Loucy (cell line): ENCODE data around the gene REC8.
A peak's percentile ranks its signal among the peaks of the same experiment; 100 is the strongest.

Source experiments
- H2AFZ ChIP-seq: fragments of 200-600 bp; sonication (generic); 2 replicates; pipeline ENCODE4 v1.6.0; 2016; ENCODE audit warnings: antibody characterized with exemption, mild to moderate bottlenecking, low read length, moderate library complexity
- H3F3A ChIP-seq: fragments of 200-600 bp; 2 replicates; pipeline ENCODE4 v1.6.0; 2016; ENCODE audit warnings: antibody characterized with exemption, low read depth, mild to moderate bottlenecking
- H3K27me3 ChIP-seq: fragments of 200-600 bp; sonication (generic); 2 replicates; pipeline ENCODE4 v1.6.1; 2014; ENCODE audit warnings: low read length, mild to moderate bottlenecking; ENCODE audit not compliant: insufficient read depth, poor library complexity, severe bottlenecking
- H3K36me3 ChIP-seq: fragments of 200-600 bp; sonication (generic); 2 replicates; pipeline ENCODE4 v1.6.1; 2016; ENCODE audit warnings: low read length; ENCODE audit not compliant: insufficient read depth
- H3K4me1 ChIP-seq: fragments of 200-600 bp; sonication (generic); 2 replicates; pipeline ENCODE4 v1.5.1; 2014; ENCODE audit warnings: low read length, mild to moderate bottlenecking; ENCODE audit not compliant: insufficient read depth, poor library complexity, severe bottlenecking
- H3K4me2 ChIP-seq: fragments of 200-600 bp; sonication (generic); 2 replicates; pipeline ENCODE4 v1.6.0; 2014; ENCODE audit warnings: antibody characterized with exemption, low read length, low read depth, mild to moderate bottlenecking; ENCODE audit not compliant: poor library complexity, severe bottlenecking
- H3K4me3 ChIP-seq: fragments of 200-600 bp; sonication (generic); 2 replicates; pipeline ENCODE4 v1.5.1; 2014; ENCODE audit warnings: low read length, mild to moderate bottlenecking, mixed read lengths; ENCODE audit not compliant: poor library complexity, severe bottlenecking
- H3K79me2 ChIP-seq: fragments of 200-600 bp; sonication (generic); 2 replicates; pipeline ENCODE4 v1.6.1; 2014; ENCODE audit warnings: low read length; ENCODE audit not compliant: insufficient read depth
- H3K9ac ChIP-seq: fragments of 200-600 bp; sonication (generic); 2 replicates; pipeline ENCODE4 v1.6.0; 2014; ENCODE audit warnings: mild to moderate bottlenecking, low read depth, low read length, moderate library complexity; ENCODE audit not compliant: poor library complexity, severe bottlenecking
- H3K9me2 ChIP-seq: fragments of 200-600 bp; sonication (generic); replicated peaks from 2 replicates; pipeline ENCODE4 v1.6.1; 2016; ENCODE audit warnings: low read depth, low read length, mixed read lengths
- H3K9me3 ChIP-seq: fragments of 200-600 bp; sonication (generic); 2 replicates; pipeline ENCODE4 v1.6.1; 2014; ENCODE audit warnings: mild to moderate bottlenecking, antibody characterized with exemption, low read length, low read depth; ENCODE audit not compliant: insufficient read depth
- H4K20me1 ChIP-seq: fragments of 200-600 bp; sonication (generic); 2 replicates; pipeline ENCODE4 v1.6.0; 2014; ENCODE audit warnings: antibody characterized with exemption, low read length, mild to moderate bottlenecking; ENCODE audit not compliant: insufficient read depth, poor library complexity, severe bottlenecking
- EZH2phosphoT487 ChIP-seq: fragments of 200-600 bp; IDR thresholded peaks from 2 replicates; pipeline ENCODE4 v1.6.1; 2018; ENCODE audit warnings: antibody characterized with exemption, mild to moderate bottlenecking, moderate library complexity, borderline replicate concordance
- TF ChIP-seq, protein P1 (sequence below): fragments of 200-600 bp; sonication (generic); conservative IDR thresholded peaks from 2 replicates; pipeline ENCODE4 v1.5.1; 2014; ENCODE audit warnings: mild to moderate bottlenecking, antibody characterized with exemption, low read length

The REC8 gene

GRCh38 chr14:24136684-24137528 lies 35.0 kb upstream of the REC8 start:
- Histone ChIP-seq H3K27me3 (no peaks in the 10 kb centered on the region), H3K79me2 (peaks cover 52% of the 10 kb centered on the region), H2AFZ (no peak overlapping the region), H3K4me3 (peak overlapping the region; percentile 99), H3K4me1 (peaks cover 48% of the 10 kb centered on the region), H4K20me1 (peaks cover 28% of the 10 kb centered on the region), H3K9me2 (no peaks in the 10 kb centered on the region), H3F3A (no peaks in the 10 kb centered on the region), H3K9me3 (no peaks in the 10 kb centered on the region), H3K9ac (peak overlapping the region; percentile 96), H3K4me2 (peak overlapping the region; percentile 99), H3K36me3 (peaks cover 19% of the 10 kb centered on the region)
- TF ChIP-seq, protein P1, sequence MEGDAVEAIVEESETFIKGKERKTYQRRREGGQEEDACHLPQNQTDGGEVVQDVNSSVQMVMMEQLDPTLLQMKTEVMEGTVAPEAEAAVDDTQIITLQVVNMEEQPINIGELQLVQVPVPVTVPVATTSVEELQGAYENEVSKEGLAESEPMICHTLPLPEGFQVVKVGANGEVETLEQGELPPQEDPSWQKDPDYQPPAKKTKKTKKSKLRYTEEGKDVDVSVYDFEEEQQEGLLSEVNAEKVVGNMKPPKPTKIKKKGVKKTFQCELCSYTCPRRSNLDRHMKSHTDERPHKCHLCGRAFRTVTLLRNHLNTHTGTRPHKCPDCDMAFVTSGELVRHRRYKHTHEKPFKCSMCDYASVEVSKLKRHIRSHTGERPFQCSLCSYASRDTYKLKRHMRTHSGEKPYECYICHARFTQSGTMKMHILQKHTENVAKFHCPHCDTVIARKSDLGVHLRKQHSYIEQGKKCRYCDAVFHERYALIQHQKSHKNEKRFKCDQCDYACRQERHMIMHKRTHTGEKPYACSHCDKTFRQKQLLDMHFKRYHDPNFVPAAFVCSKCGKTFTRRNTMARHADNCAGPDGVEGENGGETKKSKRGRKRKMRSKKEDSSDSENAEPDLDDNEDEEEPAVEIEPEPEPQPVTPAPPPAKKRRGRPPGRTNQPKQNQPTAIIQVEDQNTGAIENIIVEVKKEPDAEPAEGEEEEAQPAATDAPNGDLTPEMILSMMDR = no peak
- no peak for TF ChIP-seq EZH2phosphoT487

- Histone ChIP-seq H3F3A (no peaks in the 10 kb centered on the region), H3K9ac (peak overlapping the region; percentile 96), H3K79me2 (peaks cover 54% of the 10 kb centered on the region), H3K36me3 (peaks cover 19% of the 10 kb centered on the region), H3K9me3 (no peaks in the 10 kb centered on the region), H3K4me3 (peak overlapping the region; percentile 99), H3K9me2 (no peaks in the 10 kb centered on the region), H4K20me1 (peaks cover 28% of the 10 kb centered on the region), H3K4me1 (peaks cover 45% of the 10 kb centered on the region), H3K27me3 (no peaks in the 10 kb centered on the region), H3K4me2 (peak overlapping the region; percentile 99), H2AFZ (no peak overlapping the region)
- no peak for TF ChIP-seq EZH2phosphoT487
- TF ChIP-seq, protein P1 = no peak
Measured at GRCh38 chr14:24137529-24138395, 34.1 kb upstream of the REC8 start.

DNA sequence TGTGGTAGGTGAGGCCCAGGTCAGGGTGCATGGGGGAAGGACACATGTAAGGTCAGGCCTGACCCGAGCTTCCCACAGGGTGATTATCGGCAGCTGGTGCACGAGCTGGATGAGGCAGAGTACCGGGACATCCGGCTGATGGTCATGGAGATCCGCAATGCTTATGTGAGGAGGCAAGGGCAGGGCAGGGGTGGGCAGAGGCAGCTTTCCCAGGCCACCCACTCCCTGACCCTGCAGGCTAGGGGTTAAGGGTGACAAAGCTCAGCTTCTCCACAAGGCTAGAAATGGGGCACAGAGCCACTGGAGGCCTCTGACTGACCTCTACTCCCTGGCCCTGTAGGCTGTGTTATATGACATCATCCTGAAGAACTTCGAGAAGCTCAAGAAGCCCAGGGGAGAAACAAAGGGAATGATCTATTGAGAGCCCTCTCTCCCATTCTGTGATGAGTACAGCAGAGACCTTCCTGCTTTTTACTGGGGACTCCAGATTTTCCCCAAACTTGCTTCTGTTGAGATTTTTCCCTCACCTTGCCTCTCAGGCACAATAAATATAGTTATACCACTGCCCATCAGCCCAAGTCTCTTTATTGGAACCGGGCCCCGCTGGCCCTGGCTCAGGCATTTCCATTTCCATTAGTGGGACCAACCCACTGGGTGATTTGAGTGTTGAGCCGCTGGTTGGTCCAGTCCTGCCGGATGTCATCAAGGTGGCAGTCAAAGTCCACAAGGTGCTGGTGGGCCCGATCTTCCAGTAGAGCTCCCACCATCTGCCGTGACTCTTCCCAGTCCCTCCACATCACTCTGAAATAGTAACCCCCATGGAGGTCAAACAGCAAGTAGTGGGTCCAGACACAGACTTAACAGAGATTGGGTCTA lies 33.2 kb upstream of the REC8 start:
- H3K4me3 ChIP-seq = peak overlapping the region; percentile 97
- H3K9me3 ChIP-seq = no peaks in the 10 kb centered on the region
- H3K4me1 ChIP-seq = peaks cover 44% of the 10 kb centered on the region
- peaks cover 19% of the 10 kb centered on the region for H3K36me3 ChIP-seq
- no peak for TF ChIP-seq EZH2phosphoT487
- TF ChIP-seq, protein P1 = no peak
- H4K20me1 ChIP-seq = peaks cover 28% of the 10 kb centered on the region
- H3K4me2 ChIP-seq = peak overlapping the region; percentile 99
- no peaks in the 10 kb centered on the region for H3F3A ChIP-seq
- no peaks in the 10 kb centered on the region for H3K27me3 ChIP-seq
- no peak overlapping the region for H2AFZ ChIP-seq
- H3K79me2 ChIP-seq = peaks cover 59% of the 10 kb centered on the region
- no peaks in the 10 kb centered on the region for H3K9me2 ChIP-seq
- H3K9ac ChIP-seq = peak overlapping the region; percentile 85
